Activated naive CD8-positive, alpha-beta T cell treated with anti-CD3 and anti-CD28 coated beads for 36 hours (primary cell): ENCODE results near the gene AGO3. TPM values are rescaled to one million over a fixed set of nuclear protein-coding genes. Genes with fewer than 3 reads are reported as not detected.

ENCODE experiments used
- DNase-seq: peaks from one replicate; pipeline ENCODE4 v3.0.0; 2021
- H3K27ac Mint-ChIP-seq: one replicate; pipeline ENCODE4 v1.8.0; 2022; ENCODE audit warnings: mild to moderate bottlenecking, moderate library complexity, mixed read lengths
- H3K27me3 Mint-ChIP-seq: one replicate; pipeline ENCODE4 v1.8.0; 2022; ENCODE audit warnings: mild to moderate bottlenecking, mixed read lengths
- H3K36me3 Mint-ChIP-seq: one replicate; pipeline ENCODE4 v1.8.0; 2021; ENCODE audit warnings: mild to moderate bottlenecking, mixed read lengths
- H3K4me1 Mint-ChIP-seq: one replicate; pipeline ENCODE4 v1.8.0; 2021; ENCODE audit warnings: mixed read lengths
- H3K4me3 Mint-ChIP-seq: one replicate; pipeline ENCODE4 v1.8.0; 2022; ENCODE audit warnings: mild to moderate bottlenecking, moderate library complexity, mixed read lengths
- H3K9me3 Mint-ChIP-seq: one replicate; pipeline ENCODE4 v1.8.0; 2022; ENCODE audit warnings: mixed read lengths
- total RNA-seq, 2 experiments: library from RNA; stranded (reverse); gene quantifications; one replicate each; pipeline ENCODE4 v1.2.3, GENCODE V29; 2021

AGO3 gene
- total RNA-seq, 2 experiments from 2014 or later, result 24.5 to 26.0 TPM

GRCh38 chr1:36070349-36070748 lies 139.4 kb downstream of the AGO3 start:
- Mint-ChIP-seq H3K4me1 (no peaks in the 10 kb centered on the region), H3K4me3 (no peak overlapping the region), H3K27ac (no peak overlapping the region), H3K9me3 (peaks cover 1% of the 10 kb centered on the region), H3K36me3 (no peaks in the 10 kb centered on the region), H3K27me3 (no peaks in the 10 kb centered on the region)
- DNase-seq, result no peak

GRCh38 chr1:36076979-36077573 lies 146.2 kb downstream of the AGO3 start:
- Mint-ChIP-seq H3K27ac (no peak overlapping the region), H3K36me3 (no peaks in the 10 kb centered on the region), H3K9me3 (no peaks in the 10 kb centered on the region), H3K4me1 (no peaks in the 10 kb centered on the region), H3K27me3 (peaks cover 4% of the 10 kb centered on the region), H3K4me3 (no peak overlapping the region)
- DNase-seq, result no peak

GRCh38 chr1:36080236-36080635 lies 149.3 kb downstream of the AGO3 start:
- Mint-ChIP-seq H3K9me3 (no peaks in the 10 kb centered on the region), H3K4me3 (no peak overlapping the region), H3K27me3 (peaks cover 33% of the 10 kb centered on the region), H3K36me3 (no peaks in the 10 kb centered on the region), H3K4me1 (no peaks in the 10 kb centered on the region), H3K27ac (no peak overlapping the region)
- DNase-seq, result no peak

- H3K4me1 Mint-ChIP-seq, result no peaks in the 10 kb centered on the region
- peaks cover 38% of the 10 kb centered on the region for H3K27me3 Mint-ChIP-seq
- no peak overlapping the region for H3K27ac Mint-ChIP-seq
- no peaks in the 10 kb centered on the region for H3K9me3 Mint-ChIP-seq
- DNase-seq, result no peak
- H3K36me3 Mint-ChIP-seq, result no peaks in the 10 kb centered on the region
- no peak overlapping the region for H3K4me3 Mint-ChIP-seq
Measured at GRCh38 chr1:36080801-36081200, 149.9 kb downstream of the AGO3 start.

- Mint-ChIP-seq H3K4me3 (no peak overlapping the region), H3K27ac (no peak overlapping the region), H3K4me1 (no peaks in the 10 kb centered on the region), H3K27me3 (peaks cover 44% of the 10 kb centered on the region), H3K9me3 (no peaks in the 10 kb centered on the region), H3K36me3 (no peaks in the 10 kb centered on the region)
- no peak for DNase-seq
Measured at GRCh38 chr1:36081926-36082485, 151.1 kb downstream of the AGO3 start.

- Mint-ChIP-seq H3K27ac (no peak overlapping the region), H3K36me3 (no peaks in the 10 kb centered on the region), H3K4me1 (no peaks in the 10 kb centered on the region), H3K27me3 (peaks cover 44% of the 10 kb centered on the region), H3K9me3 (no peaks in the 10 kb centered on the region), H3K4me3 (no peak overlapping the region)
- DNase-seq, result no peak
Measured at GRCh38 chr1:36083219-36083618, 152.3 kb downstream of the AGO3 start.

GRCh38 chr1:36083635-36084496 lies 153.0 kb downstream of the AGO3 start, which contains the start of gene TEKT2:
TSS of gene TEKT2 (plus strand) at chr1:36084094. CDS start at chr1:36084922, 828 bp downstream.
- DNase-seq, result peak; percentile 31
- H3K4me3 Mint-ChIP-seq, result peak within 1 kb of the TSS; percentile 47
- H3K4me1 Mint-ChIP-seq, result no peaks in the 10 kb centered on the region
- H3K36me3 Mint-ChIP-seq, result no peaks in the 10 kb centered on the region
- H3K27me3 Mint-ChIP-seq, result peaks cover 44% of the 10 kb centered on the region
- H3K27ac Mint-ChIP-seq, result no peak within 1 kb of the TSS
- no peaks in the 10 kb centered on the region for H3K9me3 Mint-ChIP-seq

GRCh38 chr1:36084497-36085115 lies 153.7 kb downstream of the AGO3 start:
- Mint-ChIP-seq H3K4me3 (peak overlapping the region; percentile 22), H3K4me1 (peaks cover 3% of the 10 kb centered on the region), H3K27me3 (peaks cover 44% of the 10 kb centered on the region), H3K9me3 (no peaks in the 10 kb centered on the region), H3K36me3 (peaks cover 4% of the 10 kb centered on the region), H3K27ac (no peak overlapping the region)
- DNase-seq, result no peak

GRCh38 chr1:36085126-36085525 lies 154.2 kb downstream of the AGO3 start:
- H3K9me3 Mint-ChIP-seq, result no peaks in the 10 kb centered on the region
- H3K4me1 Mint-ChIP-seq, result peaks cover 8% of the 10 kb centered on the region
- H3K27me3 Mint-ChIP-seq, result peaks cover 44% of the 10 kb centered on the region
- no peak overlapping the region for H3K4me3 Mint-ChIP-seq
- no peak for DNase-seq
- no peak overlapping the region for H3K27ac Mint-ChIP-seq
- H3K36me3 Mint-ChIP-seq, result peaks cover 8% of the 10 kb centered on the region

- no peak for DNase-seq
- no peak overlapping the region for H3K4me3 Mint-ChIP-seq
- no peaks in the 10 kb centered on the region for H3K9me3 Mint-ChIP-seq
- peaks cover 10% of the 10 kb centered on the region for H3K4me1 Mint-ChIP-seq
- H3K36me3 Mint-ChIP-seq, result peaks cover 9% of the 10 kb centered on the region
- H3K27me3 Mint-ChIP-seq, result peaks cover 44% of the 10 kb centered on the region
- H3K27ac Mint-ChIP-seq, result no peak overlapping the region
Measured at GRCh38 chr1:36085686-36086526, 155.0 kb downstream of the AGO3 start.

GRCh38 chr1:36086529-36087232 lies 155.8 kb downstream of the AGO3 start:
- H3K4me3 Mint-ChIP-seq, result peak overlapping the region; percentile 32
- H3K9me3 Mint-ChIP-seq, result no peaks in the 10 kb centered on the region

GRCh38 chr1:36087233-36088123 lies 156.6 kb downstream of the AGO3 start:
- no peaks in the 10 kb centered on the region for H3K9me3 Mint-ChIP-seq
- H3K4me1 Mint-ChIP-seq, result peaks cover 14% of the 10 kb centered on the region
- H3K4me3 Mint-ChIP-seq, result peak overlapping the region; percentile 32
- H3K27ac Mint-ChIP-seq, result no peak overlapping the region
- H3K36me3 Mint-ChIP-seq, result peaks cover 15% of the 10 kb centered on the region
- peaks cover 37% of the 10 kb centered on the region for H3K27me3 Mint-ChIP-seq
- DNase-seq, result no peak

More at GRCh38 chr1:36086529-36087232, 155.8 kb downstream of the AGO3 start:
- Mint-ChIP-seq H3K4me1 (peaks cover 14% of the 10 kb centered on the region), H3K27ac (no peak overlapping the region), H3K27me3 (peaks cover 44% of the 10 kb centered on the region), H3K36me3 (peaks cover 10% of the 10 kb centered on the region)
- no peak for DNase-seq

GRCh38 chr1:36088265-36088576 lies 157.3 kb downstream of the AGO3 start:
- Mint-ChIP-seq H3K4me1 (peaks cover 16% of the 10 kb centered on the region), H3K27me3 (peaks cover 29% of the 10 kb centered on the region), H3K9me3 (no peaks in the 10 kb centered on the region), H3K4me3 (peak overlapping the region; percentile 99), H3K36me3 (peaks cover 18% of the 10 kb centered on the region), H3K27ac (no peak overlapping the region)
- no peak for DNase-seq
